Measurements from ENCODE around the gene SLC17A7. TPM values are rescaled to one million over a fixed set of nuclear protein-coding genes. Genes with fewer than 3 reads are reported as not detected.
A peak's percentile ranks its signal among the peaks of the same experiment; 100 is the strongest.

The SLC17A7 gene
- polyA plus RNA-seq, 6 donors from 2014 or later = not detected

- Mint-ChIP-seq H3K4me3 (peak overlapping the region in 4 of 8 donors; percentile 15 to 38 (median 30)), H3K27ac (no peak overlapping the region), H3K4me1 (peaks cover 45 to 59% (median 49%) of the 10 kb centered on the region in 3 donors)
Observed at GRCh38 chr19:49437231-49437630, 4.1 kb downstream of the SLC17A7 start.

GRCh38 chr19:49436381-49437017, 4.8 kb downstream of the SLC17A7 start:
- H3K4me3 Mint-ChIP-seq = peak overlapping the region in 4 of 8 donors; percentile 32 to 73 (median 36)
- ATAC-seq (ENCODE audit: low read depth in 2 of 2) = peak; percentile 51 to 52
- peaks cover 77 to 96% (median 95%) of the 10 kb centered on the region in 3 donors for H3K27me3 Mint-ChIP-seq
- DNase-seq = peak; percentile 40
- H3K27ac Mint-ChIP-seq = no peak overlapping the region
- H3K4me1 Mint-ChIP-seq = peaks cover 42 to 56% (median 45%) of the 10 kb centered on the region in 3 donors
- peaks cover 0 to 10% (median 0%) of the 10 kb centered on the region in 7 donors for H3K9me3 Mint-ChIP-seq
- H3K36me3 Mint-ChIP-seq = peaks cover 3 to 35% of the 10 kb centered on the region in 2 donors

More at GRCh38 chr19:49437231-49437630, 4.1 kb downstream of the SLC17A7 start:
- Mint-ChIP-seq H3K36me3 (peaks cover 3 to 38% of the 10 kb centered on the region in 2 donors), H3K27me3 (peaks cover 80 to 96% (median 96%) of the 10 kb centered on the region in 3 donors), H3K9me3 (peaks cover 0 to 10% (median 2%) of the 10 kb centered on the region in 7 donors)
- ATAC-seq (ENCODE audit: low read depth in 2 of 2) (no peak), DNase-seq (no peak)

DNA sequence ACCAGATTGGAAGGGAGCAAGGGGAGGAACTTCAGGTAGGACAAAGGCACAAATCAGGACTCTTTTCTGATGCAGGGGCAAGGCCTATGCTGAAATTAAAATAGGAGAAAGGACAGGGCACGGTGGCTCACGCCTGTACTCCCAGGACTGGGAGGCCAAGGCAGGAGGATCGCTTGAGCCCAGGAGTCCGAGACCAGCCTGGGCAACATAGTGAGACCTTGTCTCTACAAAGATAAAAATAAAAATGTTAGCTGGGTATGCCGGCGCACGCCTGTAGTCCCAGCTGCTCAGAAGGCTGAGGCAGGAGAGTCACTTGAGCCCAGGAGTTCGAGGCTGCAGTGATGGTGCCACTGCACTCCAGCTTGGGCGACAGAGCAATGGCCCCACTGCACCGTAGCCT, 5.7 kb downstream of the SLC17A7 start:
- ATAC-seq (ENCODE audit: low read depth in 2 of 2) = no peak
- DNase-seq = no peak
- Mint-ChIP-seq H3K36me3 (peaks cover under 1 to 32% of the 10 kb centered on the region in 2 donors), H3K27me3 (peaks cover 75 to 96% (median 96%) of the 10 kb centered on the region in 3 donors), H3K4me1 (peaks cover 39 to 52% (median 44%) of the 10 kb centered on the region in 3 donors), H3K27ac (peak overlapping the region in 1 of 6 donors; percentile 44), H3K9me3 (peaks cover 0 to 10% (median under 1%) of the 10 kb centered on the region in 7 donors), H3K4me3 (peak overlapping the region in 4 of 8 donors; percentile 14 to 39 (median 33))

GRCh38 chr19:49434907-49435583, 6.3 kb downstream of the SLC17A7 start:
- peaks cover 0 to 32% of the 10 kb centered on the region in 2 donors for H3K36me3 Mint-ChIP-seq
- ATAC-seq (ENCODE audit: low read depth in 2 of 2) = no peak
- peaks cover 0 to 12% (median 0%) of the 10 kb centered on the region in 7 donors for H3K9me3 Mint-ChIP-seq
- H3K27ac Mint-ChIP-seq = peak overlapping the region in 3 of 6 donors; percentile 33 to 44 (median 40)
- peaks cover 74 to 96% (median 96%) of the 10 kb centered on the region in 3 donors for H3K27me3 Mint-ChIP-seq
- no peak for DNase-seq
- H3K4me1 Mint-ChIP-seq = peaks cover 43 to 47% (median 47%) of the 10 kb centered on the region in 3 donors
- H3K4me3 Mint-ChIP-seq = peak overlapping the region in 2 of 8 donors; percentile 14 to 83

DNA sequence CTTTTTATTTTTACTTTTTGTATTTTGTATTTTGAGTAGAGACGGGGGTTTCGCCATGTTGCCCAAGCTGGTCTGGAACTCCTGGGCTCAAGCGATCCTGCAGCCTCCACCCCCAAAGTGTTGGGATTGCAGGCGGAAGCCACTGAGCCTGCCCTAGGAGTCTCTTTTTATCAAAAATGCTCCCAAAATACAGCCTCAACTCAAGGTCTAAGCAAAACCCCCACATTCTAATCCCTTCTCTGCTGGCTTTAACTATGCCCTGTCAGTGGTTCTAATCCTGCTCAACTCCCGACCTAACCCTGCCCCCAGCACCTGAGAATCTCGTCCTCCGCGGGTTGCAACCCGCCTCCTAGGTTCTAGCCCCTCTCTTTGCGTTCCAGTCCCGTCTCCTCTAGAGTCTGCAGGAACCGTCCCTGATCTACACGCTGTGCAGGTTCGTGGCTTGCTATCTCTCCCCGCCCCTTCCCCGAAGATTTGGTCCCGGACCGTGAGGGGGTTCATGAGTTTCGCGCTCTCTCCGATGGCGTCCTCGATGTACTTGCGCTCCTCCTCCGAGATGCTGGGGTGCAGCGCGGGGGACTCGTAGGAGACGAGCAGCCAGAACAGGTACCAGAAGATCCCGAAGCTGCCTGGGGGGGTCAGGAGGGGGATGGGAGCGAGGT, 8.0 kb downstream of the SLC17A7 start:
- ATAC-seq (ENCODE audit: low read depth in 2 of 2) = no peak
- H3K27ac Mint-ChIP-seq = peak overlapping the region in 2 of 6 donors; percentile 8 to 78

DNA sequence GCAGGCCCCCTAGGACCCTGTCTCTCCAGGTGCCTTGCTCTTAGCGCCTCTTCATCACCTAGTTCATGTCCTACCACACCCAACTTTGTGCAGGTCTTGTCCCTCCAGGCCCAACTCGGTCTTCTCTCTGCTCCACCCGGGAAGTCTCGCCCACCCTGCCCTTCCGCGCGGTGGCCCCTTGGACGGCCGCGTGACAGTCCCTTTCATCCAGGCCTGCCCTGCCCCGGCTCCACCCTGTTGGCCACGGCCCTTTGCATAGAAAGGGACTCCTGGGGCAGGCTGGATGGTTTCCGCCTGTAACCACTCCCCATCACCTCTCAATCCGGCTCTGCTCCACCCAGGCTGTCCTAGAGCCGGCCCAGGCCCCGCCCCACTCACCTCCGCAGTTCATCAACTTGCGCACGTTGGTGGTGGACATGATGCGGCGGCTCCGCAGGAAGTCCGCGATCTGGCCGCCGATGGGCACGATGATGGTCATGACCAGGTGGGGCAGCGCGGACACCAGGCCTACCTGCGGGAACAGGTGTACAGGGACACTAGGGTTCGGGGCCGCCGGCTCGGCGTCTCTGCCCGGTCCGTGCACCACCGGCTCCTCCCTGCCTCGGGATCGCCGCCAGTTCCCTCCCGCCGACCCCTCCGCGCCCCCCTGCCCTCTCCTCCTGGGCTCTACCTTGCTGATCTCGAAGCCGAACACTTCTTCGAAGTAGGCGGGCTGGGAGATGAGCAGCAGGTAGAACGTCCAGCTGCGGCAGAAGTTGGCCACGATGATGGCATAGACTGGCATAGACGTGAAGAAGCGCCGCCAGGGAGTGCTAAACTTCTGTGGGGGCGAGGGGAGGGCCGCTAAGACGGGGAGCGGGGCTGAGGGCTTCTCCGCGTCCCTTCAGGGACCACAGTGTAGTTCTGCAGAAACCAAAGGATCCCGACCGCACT, 8.9 kb downstream of the SLC17A7 start:
- H3K27me3 Mint-ChIP-seq = peaks cover 68 to 96% (median 96%) of the 10 kb centered on the region in 3 donors
- peak; percentile 29 to 38 for ATAC-seq (ENCODE audit: low read depth in 2 of 2)
- peaks cover 0 to 33% of the 10 kb centered on the region in 2 donors for H3K36me3 Mint-ChIP-seq
- H3K9me3 Mint-ChIP-seq = peaks cover 0 to 12% (median 0%) of the 10 kb centered on the region in 7 donors
- peak overlapping the region in 7 of 8 donors; percentile 20 to 69 (median 41) for H3K4me3 Mint-ChIP-seq
- no peak for DNase-seq
- peaks cover 48 to 60% (median 53%) of the 10 kb centered on the region in 3 donors for H3K4me1 Mint-ChIP-seq
- peak overlapping the region in 3 of 6 donors; percentile 68 to 87 (median 73) for H3K27ac Mint-ChIP-seq

More for the DNA sequence above, 8.0 kb downstream of the SLC17A7 start:
- H3K9me3 Mint-ChIP-seq = peaks cover 0 to 12% (median 0%) of the 10 kb centered on the region in 7 donors
- H3K4me3 Mint-ChIP-seq = peak overlapping the region in 6 of 8 donors; percentile 43 to 78 (median 57)
- DNase-seq = no peak
- peaks cover 0 to 32% of the 10 kb centered on the region in 2 donors for H3K36me3 Mint-ChIP-seq
- peaks cover 70 to 96% (median 96%) of the 10 kb centered on the region in 3 donors for H3K27me3 Mint-ChIP-seq
- H3K4me1 Mint-ChIP-seq = peaks cover 47 to 58% (median 54%) of the 10 kb centered on the region in 3 donors

DNA sequence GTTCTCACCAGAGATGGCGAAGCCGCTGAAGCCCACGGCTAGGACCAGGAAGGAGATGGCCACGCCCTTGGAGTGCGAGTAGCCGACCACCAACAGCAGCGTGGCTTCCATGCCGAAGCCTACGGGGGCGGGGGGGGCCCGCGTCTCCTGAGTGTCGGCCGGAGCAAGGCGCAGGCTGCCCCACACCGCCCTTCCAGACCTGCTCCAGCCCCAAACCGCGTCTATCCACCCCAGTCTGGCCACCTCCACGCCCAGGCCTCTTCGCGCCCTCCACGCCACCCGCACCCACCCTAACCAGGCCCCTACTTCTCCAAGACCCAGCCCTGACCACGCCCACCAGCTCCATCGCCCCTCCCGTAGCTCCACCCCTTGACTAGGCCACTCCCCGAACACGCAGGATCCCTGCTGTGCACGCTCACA, 10.0 kb downstream of the SLC17A7 start:
- Mint-ChIP-seq H3K4me1 (peaks cover 52 to 64% (median 56%) of the 10 kb centered on the region in 3 donors), H3K27me3 (peaks cover 68 to 96% (median 96%) of the 10 kb centered on the region in 3 donors), H3K27ac (no peak overlapping the region), H3K36me3 (peaks cover 0 to 37% of the 10 kb centered on the region in 2 donors), H3K9me3 (peaks cover 0 to 11% (median 1%) of the 10 kb centered on the region in 7 donors), H3K4me3 (peak overlapping the region in 1 of 8 donors; percentile 77)
- ATAC-seq (ENCODE audit: low read depth in 2 of 2) (peak in 1 of 2 donors; percentile 46), DNase-seq (no peak)

DNA sequence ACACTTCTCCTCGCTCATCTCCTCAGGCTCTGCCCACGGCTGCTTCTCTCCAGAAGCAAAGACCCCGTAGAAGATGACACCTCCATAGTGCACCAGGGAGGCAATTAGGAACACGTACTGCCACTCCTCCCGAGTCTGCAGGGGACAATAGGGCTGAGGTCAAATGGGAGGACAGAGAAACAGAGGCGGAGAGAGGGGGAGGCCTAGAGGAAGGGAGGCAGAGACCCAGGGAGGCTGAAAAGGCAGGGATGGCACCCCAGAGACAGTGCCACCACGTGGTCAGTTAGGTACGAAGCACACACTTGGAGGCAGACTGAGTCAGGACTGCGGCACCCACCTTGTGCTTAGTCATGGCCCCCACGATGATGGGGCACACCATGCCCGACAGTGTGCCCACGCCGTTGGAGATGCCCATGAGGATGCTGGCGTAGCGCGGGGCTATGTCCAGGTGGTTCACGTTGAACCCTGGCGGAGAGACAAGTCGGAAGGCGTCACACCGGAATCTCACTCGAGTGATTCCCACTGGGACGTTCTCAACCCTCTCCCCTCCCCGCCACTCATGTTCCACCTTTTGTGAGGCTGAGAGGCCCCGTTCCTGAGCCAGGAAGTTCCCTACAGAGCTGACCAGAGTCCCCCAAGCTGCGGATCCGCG, 10.5 kb downstream of the SLC17A7 start:
- Mint-ChIP-seq H3K36me3 (peaks cover 0 to 34% of the 10 kb centered on the region in 2 donors), H3K9me3 (peaks cover 0 to 7% (median 1%) of the 10 kb centered on the region in 7 donors), H3K27me3 (peaks cover 68 to 96% (median 96%) of the 10 kb centered on the region in 3 donors), H3K4me3 (peak overlapping the region in 2 of 8 donors; percentile 10 to 42), H3K27ac (peak overlapping the region in 3 of 6 donors; percentile 21 to 63 (median 28)), H3K4me1 (peaks cover 51 to 64% (median 57%) of the 10 kb centered on the region in 3 donors)
- ATAC-seq (ENCODE audit: low read depth in 2 of 2) (peak; percentile 25 to 31), DNase-seq (no peak)

GRCh38 chr19:49430172-49430677, 11.1 kb downstream of the SLC17A7 start:
- H3K4me1 Mint-ChIP-seq = peaks cover 52 to 70% (median 61%) of the 10 kb centered on the region in 3 donors
- peaks cover 0 to 6% (median 1%) of the 10 kb centered on the region in 7 donors for H3K9me3 Mint-ChIP-seq
- peak overlapping the region in 2 of 6 donors; percentile 21 to 66 for H3K27ac Mint-ChIP-seq
- H3K36me3 Mint-ChIP-seq = peaks cover 0 to 29% of the 10 kb centered on the region in 2 donors
- no peak for DNase-seq
- no peak for ATAC-seq (ENCODE audit: low read depth in 2 of 2)
- H3K4me3 Mint-ChIP-seq = peak overlapping the region in 2 of 8 donors; percentile 42 to 43
- H3K27me3 Mint-ChIP-seq = peaks cover 68 to 96% (median 96%) of the 10 kb centered on the region in 3 donors

DNA sequence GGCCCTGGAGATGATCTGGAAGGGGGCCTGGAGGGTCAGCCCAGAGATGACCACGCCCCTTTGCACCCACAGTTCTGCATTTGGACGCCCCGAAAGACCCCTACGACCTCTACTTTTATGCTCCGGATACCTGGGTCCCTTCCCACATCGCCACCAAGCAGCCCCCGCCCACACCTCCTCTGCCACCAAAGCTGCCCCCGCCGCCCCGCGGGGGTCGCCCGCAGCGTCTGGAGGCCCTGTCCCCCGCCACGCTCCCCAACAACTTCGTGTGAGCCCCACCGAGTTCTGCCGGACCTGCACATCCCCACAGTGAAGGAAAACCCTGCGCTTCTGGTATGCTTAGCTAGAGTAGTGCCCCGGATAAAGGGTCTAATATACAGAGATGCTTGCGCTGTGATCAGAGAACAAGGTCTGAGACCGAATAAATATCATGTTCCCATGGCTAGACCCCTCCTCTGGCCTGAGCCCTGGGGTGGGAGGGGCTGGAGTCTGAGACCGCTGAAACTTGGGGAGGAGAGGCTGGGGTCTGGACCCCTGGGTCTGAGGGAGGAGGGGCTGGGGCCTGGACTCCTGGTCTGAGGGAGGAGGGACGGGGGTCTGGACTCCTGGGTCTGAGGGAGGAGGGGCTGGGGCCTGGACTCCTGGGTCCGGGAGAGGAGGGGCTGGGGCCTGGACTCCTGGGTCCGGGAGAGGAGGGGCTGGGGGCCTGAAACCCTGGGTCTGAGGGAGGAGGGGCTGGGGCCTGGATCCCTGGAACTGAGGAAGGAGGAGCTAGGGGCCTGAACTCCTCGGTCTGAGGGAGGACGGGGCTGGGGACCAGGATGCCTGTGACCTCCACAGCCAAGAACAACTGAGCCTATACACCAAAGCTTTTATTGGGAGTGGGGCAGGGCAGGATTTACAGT, 12.5 kb downstream of the SLC17A7 start:
- peak overlapping the region in 1 of 6 donors; percentile 16 for H3K27ac Mint-ChIP-seq
- peaks cover 0 to 6% (median 1%) of the 10 kb centered on the region in 7 donors for H3K9me3 Mint-ChIP-seq
- peaks cover 69 to 98% (median 98%) of the 10 kb centered on the region in 3 donors for H3K27me3 Mint-ChIP-seq
- DNase-seq (no peak), ATAC-seq (ENCODE audit: low read depth in 2 of 2) (no peak)
- peaks cover 46 to 75% (median 62%) of the 10 kb centered on the region in 3 donors for H3K4me1 Mint-ChIP-seq
- peaks cover 0 to 27% of the 10 kb centered on the region in 2 donors for H3K36me3 Mint-ChIP-seq
- H3K4me3 Mint-ChIP-seq = peak overlapping the region; percentile 60 to 87 (median 78)

Measured in naive B cell (primary cell).